H1 (cell line): ENCODE data around the gene RASSF3. TPM values are rescaled to one million over a fixed set of nuclear protein-coding genes. Genes with fewer than 3 reads are reported as not detected.

Experiments used
- CTCF ChIA-PET: fragments of 300-600 bp; sonication (Branson Sonifier 250); formaldehyde crosslinking; loops from one replicate; lab custom pipeline; 2021; ENCODE audit not compliant: partially characterized antibody; lab: Charles Lee
- POLR2A ChIA-PET: fragments of 300-600 bp; sonication (Branson Sonifier 250); formaldehyde crosslinking; loops from one replicate; lab custom pipeline; 2021; ENCODE audit warnings: inconsistent platforms; ENCODE audit not compliant: partially characterized antibody; lab: Charles Lee
- DNase-seq, 2 experiments: peaks; one replicate each; pipeline versions ENCODE4 v3.0.0 to v3.0.0-alpha.2; 2010 to 2022; ENCODE audit warnings: low spot score in 2 of 2, low read depth in 1 of 2, mixed read lengths in 1 of 2
- FAIRE-seq: peaks from 2 replicates; lab custom pipeline; 2011; peaks lifted over from hg19 to GRCh38; lab: Jason Lieb, UNC
- H2AFZ ChIP-seq: 2 replicates; pipeline ENCODE4 v1.8.1; 2012; ENCODE audit warnings: low read length, inconsistent platforms
- H2AK5ac ChIP-seq: 2 replicates; pipeline ENCODE4 v1.6.1; 2013; ENCODE audit warnings: low read depth, low read length
- H2BK120ac ChIP-seq: replicated peaks from 2 replicates; pipeline ENCODE3; 2013; ENCODE audit warnings: low read depth, low read length, inconsistent platforms
- H2BK12ac ChIP-seq: 2 replicates; pipeline ENCODE4 v1.6.1; 2013; ENCODE audit warnings: low read depth, low read length
- H2BK15ac ChIP-seq: 2 replicates; pipeline ENCODE4 v1.6.1; 2013; ENCODE audit warnings: low read length
- H2BK20ac ChIP-seq: 2 replicates; pipeline ENCODE4 v1.6.1; 2013; ENCODE audit warnings: low read length
- H2BK5ac ChIP-seq: 2 replicates; pipeline ENCODE4 v1.6.1; 2013; ENCODE audit warnings: low read depth, low read length
- H3K14ac ChIP-seq: 2 replicates; pipeline ENCODE4 v1.6.1; 2013; ENCODE audit warnings: inconsistent platforms; ENCODE audit not compliant: insufficient read length
- H3K18ac ChIP-seq: 2 replicates; pipeline ENCODE4 v1.6.1; 2013; ENCODE audit warnings: low read length; ENCODE audit errors: extremely low read depth
- H3K23ac ChIP-seq: 2 replicates; pipeline ENCODE4 v1.6.1; 2013; ENCODE audit warnings: inconsistent platforms; ENCODE audit not compliant: insufficient read length
- H3K23me2 ChIP-seq: 2 replicates; pipeline ENCODE4 v1.6.1; 2013; ENCODE audit warnings: low read depth, low read length
- H3K27ac ChIP-seq: 2 replicates; pipeline ENCODE4 v1.6.1; 2011; ENCODE audit warnings: low read depth, low read length, inconsistent platforms
- H3K27me3 ChIP-seq, 4 experiments: replicated peaks in 1 of 4; 1 replicate in 1 of 4; 2 replicates in 3 of 4; pipeline versions ENCODE4 v1.6.1 to v1.8.1; 2011 to 2013; ENCODE audit warnings: low read length in 3 of 4, mild to moderate bottlenecking in 3 of 4, inconsistent platforms in 2 of 4, mixed read lengths in 2 of 4, moderate library complexity in 1 of 4; ENCODE audit not compliant: control insufficient read depth in 3 of 4, insufficient read depth in 3 of 4; ENCODE audit errors: extremely low read depth in 1 of 4
- H3K36me3 ChIP-seq, 4 experiments: 2 replicates each; pipeline versions ENCODE4 v1.6.1 to v1.8.1; 2011 to 2013; ENCODE audit warnings: mild to moderate bottlenecking in 4 of 4, low read length in 3 of 4, moderate library complexity in 2 of 4, control low read depth in 1 of 4, inconsistent platforms in 1 of 4; ENCODE audit not compliant: insufficient read depth in 4 of 4, control insufficient read depth in 2 of 4
- H3K4ac ChIP-seq: replicated peaks from 2 replicates; pipeline ENCODE3; 2013; ENCODE audit warnings: low read length, low read depth, mixed read lengths, inconsistent platforms; ENCODE audit not compliant: insufficient read length
- H3K4me1 ChIP-seq, 4 experiments: replicated peaks in 1 of 4; 1 replicate in 1 of 4; 2 replicates in 3 of 4; pipeline versions ENCODE4 v1.6.1 to v1.8.1; 2011 to 2013; ENCODE audit warnings: low read length in 3 of 4, inconsistent platforms in 2 of 4, mixed read lengths in 1 of 4; ENCODE audit not compliant: insufficient read depth in 4 of 4, control insufficient read depth in 3 of 4
- H3K4me2 ChIP-seq, 2 experiments: 2 replicates each; pipeline versions ENCODE4 v1.6.1 to v1.8.1; 2011 to 2013; ENCODE audit warnings: low read depth in 2 of 2, low read length in 2 of 2, control low read depth in 1 of 2, inconsistent platforms in 1 of 2, mild to moderate bottlenecking in 1 of 2; ENCODE audit not compliant: insufficient read depth in 1 of 2
- H3K4me3 ChIP-seq, 4 experiments: fragments of 200-600, 300-600 bp in 1 of 4; sonication (generic), shearing (Covaris generic), sonication (Bioruptor Twin) in 1 of 4; 2 replicates each; pipeline versions ENCODE4 v1.5.1 to v1.8.1; 2011 to 2016; ENCODE audit warnings: low read length in 4 of 4, low read depth in 3 of 4, control low read depth in 2 of 4, inconsistent platforms in 2 of 4, mild to moderate bottlenecking in 2 of 4, mixed read lengths in 1 of 4, moderate library complexity in 1 of 4; ENCODE audit not compliant: insufficient read depth in 2 of 4; ENCODE audit errors: extremely low read depth in 1 of 4
- H3K56ac ChIP-seq: replicated peaks from 2 replicates; pipeline ENCODE3; 2013; ENCODE audit warnings: low read depth, mild to moderate bottlenecking, mixed read lengths, low read length, inconsistent platforms; ENCODE audit not compliant: insufficient read length
- H3K79me1 ChIP-seq: 2 replicates; pipeline ENCODE4 v1.6.1; 2013; ENCODE audit warnings: low read depth, low read length, control low read depth
- H3K79me2 ChIP-seq, 2 experiments: 2 replicates each; pipeline versions ENCODE4 v1.6.1 to v1.8.1; 2012 to 2013; ENCODE audit warnings: low read length in 2 of 2, mild to moderate bottlenecking in 2 of 2, inconsistent platforms in 1 of 2; ENCODE audit not compliant: insufficient read depth in 2 of 2, control insufficient read depth in 1 of 2
- H3K9ac ChIP-seq, 4 experiments: replicated peaks in 1 of 4; 1 replicate in 1 of 4; 2 replicates in 3 of 4; pipeline versions ENCODE4 v1.6.1 to v1.8.1; 2011 to 2013; ENCODE audit warnings: low read depth in 3 of 4, low read length in 3 of 4, control low read depth in 2 of 4, mild to moderate bottlenecking in 2 of 4, moderate library complexity in 2 of 4, inconsistent platforms in 1 of 4; ENCODE audit errors: extremely low read depth in 1 of 4
- H3K9me3 ChIP-seq, 2 experiments: 2 replicates each; pipeline versions ENCODE4 v1.6.1 to v1.8.1; 2012 to 2013; ENCODE audit warnings: mild to moderate bottlenecking in 2 of 2, moderate library complexity in 2 of 2, control low read depth in 1 of 2, inconsistent platforms in 1 of 2, low read depth in 1 of 2, low read length in 1 of 2, mixed read lengths in 1 of 2; ENCODE audit not compliant: insufficient read depth in 2 of 2
- H4K20me1 ChIP-seq, 2 experiments: replicated peaks in 1 of 2; 2 replicates each; pipeline versions ENCODE3 to v1.8.1; 2011 to 2013; ENCODE audit warnings: inconsistent platforms in 2 of 2, low read length in 2 of 2, mild to moderate bottlenecking in 1 of 2; ENCODE audit not compliant: insufficient read depth in 2 of 2, control insufficient read depth in 1 of 2
- H4K5ac ChIP-seq: 2 replicates; pipeline ENCODE4 v1.6.1; 2013; ENCODE audit warnings: low read length, low read depth, mixed read lengths, inconsistent platforms; ENCODE audit not compliant: insufficient read length
- H4K8ac ChIP-seq: 2 replicates; pipeline ENCODE4 v1.8.0; 2013; ENCODE audit warnings: mild to moderate bottlenecking, moderate library complexity, low read length, inconsistent platforms; ENCODE audit not compliant: insufficient read depth; ENCODE audit errors: extremely low read depth
- H4K91ac ChIP-seq: replicated peaks from 2 replicates; pipeline ENCODE3; 2013; ENCODE audit warnings: low read length, mixed read lengths, inconsistent platforms; ENCODE audit not compliant: insufficient read length
- KDM4A ChIP-seq: IDR thresholded peaks from one replicate; pipeline ENCODE4 v1.7.1; 2012; ENCODE audit warnings: low read depth, mild to moderate bottlenecking, moderate library complexity, low read length, inconsistent platforms; ENCODE audit not compliant: severe bottlenecking
- KDM5A ChIP-seq: fragments of 200-600 bp; IDR thresholded peaks from 2 replicates; pipeline ENCODE4 v1.7.1; 2012; ENCODE audit warnings: mild to moderate bottlenecking, low read length, inconsistent platforms, mixed read lengths
- NRF1 ChIP-seq: IDR thresholded peaks from 2 replicates; pipeline ENCODE4 v1.6.1; 2011; ENCODE audit warnings: mild to moderate bottlenecking, low read depth, low read length, improper control_type of control experiment
- SIX5 ChIP-seq: IDR thresholded peaks from 2 replicates; pipeline ENCODE4 v1.6.1; 2011; ENCODE audit warnings: mild to moderate bottlenecking, low read depth, low read length
- TAF1 ChIP-seq: IDR thresholded peaks from 2 replicates; pipeline ENCODE4 v1.6.1; 2011; ENCODE audit warnings: mild to moderate bottlenecking, low read depth, low read length
- TCF12 ChIP-seq: IDR thresholded peaks from 2 replicates; pipeline ENCODE4 v1.6.1; 2011; ENCODE audit warnings: low read depth, mild to moderate bottlenecking, low read length
- WGBS, 2 experiments: shearing (Covaris generic) in 1 of 2; methylation state at CpG; one replicate each; pipeline versions ENCODE4 v1.1.6 to v1.1.7; 2013 to 2015; ENCODE audit warnings: low lambda C conversion rate in 2 of 2, mixed read lengths in 2 of 2, inconsistent platforms in 1 of 2, low coverage in 1 of 2, missing lambda C conversion rate in 1 of 2; ENCODE audit not compliant: insufficient replicate concordance in 2 of 2, insufficient coverage in 1 of 2, insufficient read length in 1 of 2; ENCODE audit errors: extremely low coverage in 1 of 2, missing lambda C conversion rate in 1 of 2; 5-methylcytosine and 5-hydroxymethylcytosine counted together
- polyA plus RNA-seq, 7 experiments: library from polyadenylated mRNA; depleted of rRNA in 3 of 7; stranded (reverse) in 5 of 7; unstranded in 2 of 7; fragments of >200 nt in 5 of 7; fragments of 200-250 nt in 2 of 7; gene quantifications; 1 replicate in 5 of 7; 2 replicates in 1 of 7; 4 replicates in 1 of 7; pipeline versions ENCODE4 v1.2.1 to v1.2.3, GENCODE V29; 2011 to 2013; ENCODE audit warnings: missing spikeins in 2 of 7, mixed read lengths in 2 of 7
- total RNA-seq: library from RNA; stranded (reverse); fragmentation: NEBNext Ultra II Directional; extraction: Animal tissue kit (Norgen Biotek cat#: 25700); gene quantifications from 2 replicates; pipeline ENCODE4 v1.2.1, GENCODE V29; 2021
- TF ChIP-seq, protein P1 (sequence below): IDR thresholded peaks from 2 replicates; pipeline ENCODE4 v1.6.1; 2012; ENCODE audit warnings: low read length, inconsistent platforms

RASSF3 gene
- total and polyA plus RNA-seq, 2 of the 8 experiments (the other 6 are each of a cell fraction or from before 2014, with no cell fraction given), result 19.1 to 64.3 TPM

DNA sequence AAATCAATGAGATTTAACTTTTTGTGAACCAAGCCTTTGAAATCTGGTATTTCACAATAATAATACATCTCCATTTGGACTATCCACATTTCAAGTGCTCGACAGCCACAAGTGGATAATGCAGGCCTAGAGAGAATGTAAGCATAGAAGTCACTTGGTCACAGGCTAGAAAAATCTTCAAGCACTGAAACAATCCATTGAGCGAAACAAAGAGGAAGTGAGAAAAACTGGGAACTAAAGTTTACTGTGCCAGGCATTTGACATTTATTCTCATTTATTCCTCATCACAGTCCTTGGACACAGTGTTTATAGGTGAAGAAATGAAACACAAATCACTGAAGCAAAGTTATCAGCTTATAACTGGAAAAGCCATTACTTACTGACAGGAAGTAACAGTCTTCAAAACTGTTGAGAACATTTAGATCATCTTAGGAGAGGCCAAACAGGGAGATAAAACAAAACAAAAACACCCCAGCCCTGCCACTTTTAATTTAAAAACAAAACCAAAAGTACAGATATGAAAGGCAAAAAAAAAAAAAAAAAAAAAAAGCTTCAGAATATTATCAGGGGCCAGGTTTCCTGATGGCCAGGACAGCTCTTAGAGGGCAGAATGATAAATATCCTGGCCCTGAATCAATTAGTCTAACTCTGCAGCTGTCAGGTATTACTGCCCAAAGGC, 119.8 kb downstream of the RASSF3 start:
- no peak overlapping the region for H3K4ac ChIP-seq
- no peak overlapping the region for H2BK15ac ChIP-seq
- H2AK5ac ChIP-seq, result no peak overlapping the region
- no peak overlapping the region for H2AFZ ChIP-seq
- H3K14ac ChIP-seq, result no peak overlapping the region
- H4K5ac ChIP-seq, result no peak overlapping the region
- POLR2A ChIA-PET, result interaction anchor here (0.6 to 1.2 kb wide), 2 partner anchors 10 to 23 kb away, joined by 3 read pairs; no protein-coding TSS in a partner anchor
- H3K4me3 ChIP-seq, result no peak overlapping the region
- no peak for FAIRE-seq
- H3K4me1 ChIP-seq, result no peaks in the 10 kb centered on the region
- no peaks in the 10 kb centered on the region for H3K79me1 ChIP-seq
- peaks cover 2% of the 10 kb centered on the region in 2 experiments for H4K20me1 ChIP-seq
- no peaks in the 10 kb centered on the region for H3K27me3 ChIP-seq
- H3K18ac ChIP-seq, result no peak overlapping the region
- WGBS, 2 experiments, result 93% methylated on average over 2 of the region's 2 CpGs; no CpG with 5 or more reads in 1 of the 2 experiments
- TF ChIP-seq, protein P1, sequence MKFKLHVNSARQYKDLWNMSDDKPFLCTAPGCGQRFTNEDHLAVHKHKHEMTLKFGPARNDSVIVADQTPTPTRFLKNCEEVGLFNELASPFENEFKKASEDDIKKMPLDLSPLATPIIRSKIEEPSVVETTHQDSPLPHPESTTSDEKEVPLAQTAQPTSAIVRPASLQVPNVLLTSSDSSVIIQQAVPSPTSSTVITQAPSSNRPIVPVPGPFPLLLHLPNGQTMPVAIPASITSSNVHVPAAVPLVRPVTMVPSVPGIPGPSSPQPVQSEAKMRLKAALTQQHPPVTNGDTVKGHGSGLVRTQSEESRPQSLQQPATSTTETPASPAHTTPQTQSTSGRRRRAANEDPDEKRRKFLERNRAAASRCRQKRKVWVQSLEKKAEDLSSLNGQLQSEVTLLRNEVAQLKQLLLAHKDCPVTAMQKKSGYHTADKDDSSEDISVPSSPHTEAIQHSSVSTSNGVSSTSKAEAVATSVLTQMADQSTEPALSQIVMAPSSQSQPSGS, result no peak
- TF ChIP-seq KDM5A (no peak), NRF1 (no peak), KDM4A (no peak), TAF1 (no peak), SIX5 (no peak), TCF12 (no peak)
- no peak overlapping the region for H3K4me2 ChIP-seq
- H2BK5ac ChIP-seq, result no peak overlapping the region
- H4K91ac ChIP-seq, result no peak overlapping the region
- no peak overlapping the region for H2BK120ac ChIP-seq
- H3K36me3 ChIP-seq, result peaks cover 0 to 23% (median 2%) of the 10 kb centered on the region in 4 experiments; a peak in 6 of 8 replicates
- DNase-seq, result no peak
- H3K23ac ChIP-seq, result no peak overlapping the region
- H3K27ac ChIP-seq, result no peak overlapping the region
- no peak overlapping the region for H2BK20ac ChIP-seq
- no peak overlapping the region for H3K56ac ChIP-seq
- no peaks in the 10 kb centered on the region for H3K79me2 ChIP-seq
- H3K9ac ChIP-seq, result no peak overlapping the region
- CTCF ChIA-PET, result interaction anchor here (0.6 to 1.4 kb wide), 3 partner anchors 66 to 209 kb away, joined by 3 to 4 read pairs (median 4); no protein-coding TSS in a partner anchor
- H3K23me2 ChIP-seq, result no peaks in the 10 kb centered on the region
- no peak overlapping the region for H4K8ac ChIP-seq
- no peak overlapping the region for H2BK12ac ChIP-seq
- no peaks in the 10 kb centered on the region for H3K9me3 ChIP-seq
